Keratinocyte (primary cell): Measurements from ENCODE around the gene ZFYVE16. TPM values are rescaled to one million over a fixed set of nuclear protein-coding genes. Genes with fewer than 3 reads are reported as not detected.

Source experiments
- DNase-seq: peaks from one replicate; pipeline ENCODE4 v3.0.0-alpha.2; 2011; ENCODE audit warnings: low read depth, missing footprints, low spot score
- FAIRE-seq: peaks from 2 replicates; lab custom pipeline; 2011; peaks lifted over from hg19 to GRCh38; lab: Jason Lieb, UNC
- H2AFZ ChIP-seq: 2 replicates; pipeline ENCODE4 v1.6.0; 2012; ENCODE audit warnings: low read length, control low read depth, inconsistent platforms; ENCODE audit not compliant: control insufficient read depth
- H3K27ac ChIP-seq: 2 replicates; pipeline ENCODE4 v1.5.1; 2011; ENCODE audit warnings: low read length; ENCODE audit not compliant: control insufficient read depth, insufficient read depth
- H3K27me3 ChIP-seq: 3 replicates; pipeline ENCODE4 v1.6.0; 2011; ENCODE audit warnings: low read length; ENCODE audit not compliant: control insufficient read depth, insufficient read depth; ENCODE audit errors: extremely low read depth
- H3K36me3 ChIP-seq, 2 experiments: 2 replicates in 1 of 2; 3 replicates in 1 of 2; pipeline ENCODE4 v1.5.1; 2011; ENCODE audit warnings: low read length in 2 of 2, mild to moderate bottlenecking in 1 of 2; ENCODE audit not compliant: control insufficient read depth in 2 of 2, insufficient read depth in 2 of 2; ENCODE audit errors: extremely low read depth in 1 of 2
- H3K4me1 ChIP-seq: 3 replicates; pipeline ENCODE4 v1.5.1; 2011; ENCODE audit warnings: low read length; ENCODE audit not compliant: control insufficient read depth, insufficient read depth; ENCODE audit errors: extremely low read depth
- H3K4me2 ChIP-seq: 3 replicates; pipeline ENCODE4 v1.6.0; 2011; ENCODE audit warnings: low read depth, low read length; ENCODE audit not compliant: control insufficient read depth, insufficient read depth; ENCODE audit errors: extremely low read depth
- H3K4me3 ChIP-seq, 3 experiments: fragments of 200-600 bp in 1 of 3; sonication (generic) in 1 of 3; 2 replicates in 2 of 3; 3 replicates in 1 of 3; pipeline ENCODE4 v1.5.1; 2011 to 2016; ENCODE audit warnings: low read length in 3 of 3, mild to moderate bottlenecking in 3 of 3, control low read depth in 2 of 3, inconsistent platforms in 1 of 3, low read depth in 1 of 3, mixed read lengths in 1 of 3, mixed run types in 1 of 3, moderate library complexity in 1 of 3; ENCODE audit not compliant: control insufficient read depth in 2 of 3, insufficient read depth in 2 of 3; ENCODE audit errors: extremely low read depth in 1 of 3
- H3K79me2 ChIP-seq: 2 replicates; pipeline ENCODE4 v1.6.0; 2012; ENCODE audit warnings: low read length; ENCODE audit not compliant: control insufficient read depth, insufficient read depth
- H3K9ac ChIP-seq: 3 replicates; pipeline ENCODE4 v1.6.0; 2011; ENCODE audit warnings: low read length; ENCODE audit not compliant: control insufficient read depth, insufficient read depth; ENCODE audit errors: extremely low read depth
- H3K9me1 ChIP-seq: 3 replicates; pipeline ENCODE4 v1.6.0; 2011; ENCODE audit warnings: low read length; ENCODE audit not compliant: control insufficient read depth, insufficient read depth; ENCODE audit errors: extremely low read depth
- H3K9me3 ChIP-seq: 2 replicates; pipeline ENCODE4 v1.5.1; 2012; ENCODE audit warnings: low read depth, low read length; ENCODE audit not compliant: control insufficient read depth
- H4K20me1 ChIP-seq: 3 replicates; pipeline ENCODE4 v1.6.0; 2011; ENCODE audit warnings: low read length; ENCODE audit not compliant: control insufficient read depth, insufficient read depth; ENCODE audit errors: extremely low read depth
- CTCF ChIP-seq, 3 experiments: IDR thresholded peaks in 1 of 3; conservative IDR thresholded peaks in 1 of 3; optimal IDR thresholded peaks in 1 of 3; 2 replicates in 2 of 3; 3 replicates in 1 of 3; pipeline versions ENCODE3 to v1.5.1; 2011; ENCODE audit warnings: low read length in 3 of 3, mild to moderate bottlenecking in 3 of 3, moderate library complexity in 2 of 3, control low read depth in 1 of 3, inconsistent platforms in 1 of 3; ENCODE audit not compliant: insufficient read depth in 2 of 3; ENCODE audit errors: extremely low read depth in 1 of 3
- EZH2 ChIP-seq: IDR thresholded peaks from one replicate; pipeline ENCODE4 v1.6.1; 2012; ENCODE audit warnings: inconsistent platforms, mild to moderate bottlenecking, low read length, moderate library complexity
- dilution Hi-C: fragments of 300-500 bp; cut with MboI; formaldehyde crosslinking; loops from one replicate; pipeline ENCODE4 v1.7.0; 2020; ENCODE audit warnings: low sequenced_read_pairs; ENCODE audit not compliant: extremely low pct_ligation_motif_present
- polyA plus RNA-seq, 5 experiments: library from polyadenylated mRNA; depleted of rRNA in 3 of 5; stranded (reverse) in 3 of 5; stranded (forward) in 1 of 5; unstranded in 1 of 5; fragments of >200 nt; gene quantifications; 1 replicate in 1 of 5; 2 replicates in 3 of 5; 3 replicates in 1 of 5; pipeline versions ENCODE4 v1.2.1 to v1.2.3, GENCODE V29; 2011 to 2012; ENCODE audit warnings: missing spikeins in 2 of 5, low read depth in 1 of 5, low replicate concordance in 1 of 5

The ZFYVE16 gene
- polyA plus RNA-seq, 1 donor (not counting 4 experiments of a cell fraction or from before 2014, with no cell fraction given): 13.5 TPM

- Histone ChIP-seq H2AFZ (no peak overlapping the region), H3K4me2 (no peak overlapping the region), H3K9me1 (no peaks in the 10 kb centered on the region), H3K79me2 (no peaks in the 10 kb centered on the region), H3K4me1 (peaks cover 29% of the 10 kb centered on the region), H3K27ac (no peak overlapping the region), H3K9me3 (no peaks in the 10 kb centered on the region), H3K9ac (no peak overlapping the region), H4K20me1 (no peaks in the 10 kb centered on the region), H3K4me3 (no peak overlapping the region), H3K36me3 (no peaks in the 10 kb centered on the region), H3K27me3 (no peaks in the 10 kb centered on the region)
- TF ChIP-seq CTCF (optimal IDR thresholded peaks at IDR 0.05 in 1 of 3, IDR thresholded peaks at IDR 0.05 in 1 of 3, conservative IDR thresholded peaks at IDR 0.05 in 1 of 3; ENCODE audit: extremely low read depth in 1 of 3, insufficient read depth in 2 of 3, low read length in 3 of 3) (no peak), EZH2 (no peak)
- DNase-seq (no peak), FAIRE-seq (no peak)
- dilution Hi-C loops: no loop called here
Measured at GRCh38 chr5:80483636-80484232, 75.9 kb downstream of the ZFYVE16 start.

GRCh38 chr5:80487444-80487828 is 79.6 kb downstream of the ZFYVE16 start:
- H3K79me2 ChIP-seq: no peaks in the 10 kb centered on the region
- dilution Hi-C loops: no loop called here
- H3K4me2 ChIP-seq: peak overlapping the region; percentile 94
- H3K4me1 ChIP-seq: peaks cover 17% of the 10 kb centered on the region
- H3K36me3 ChIP-seq: no peaks in the 10 kb centered on the region
- peak overlapping the region; percentile 85 for H3K27ac ChIP-seq
- H3K4me3 ChIP-seq: peak overlapping the region; percentile 64 to 85 (median 80)
- no peaks in the 10 kb centered on the region for H3K27me3 ChIP-seq
- no peaks in the 10 kb centered on the region for H3K9me1 ChIP-seq
- H4K20me1 ChIP-seq: no peaks in the 10 kb centered on the region
- H3K9me3 ChIP-seq: no peaks in the 10 kb centered on the region
- H3K9ac ChIP-seq: peak overlapping the region; percentile 88
- TF ChIP-seq CTCF (optimal IDR thresholded peaks at IDR 0.05 in 1 of 3, IDR thresholded peaks at IDR 0.05 in 1 of 3, conservative IDR thresholded peaks at IDR 0.05 in 1 of 3; ENCODE audit: extremely low read depth in 1 of 3, insufficient read depth in 2 of 3, low read length in 3 of 3) (no peak), EZH2 (no peak)
- FAIRE-seq (no peak), DNase-seq (no peak)
- H2AFZ ChIP-seq: peak overlapping the region; percentile 80
